Ecto neural progenitor cell (in vitro differentiated cells): ENCODE results near the gene TIMP4.

Source experiments
- DNase-seq: peaks from one replicate; pipeline ENCODE4 v3.0.0-alpha.2; 2018; ENCODE audit warnings: low spot score

Gene TIMP4

DNA sequence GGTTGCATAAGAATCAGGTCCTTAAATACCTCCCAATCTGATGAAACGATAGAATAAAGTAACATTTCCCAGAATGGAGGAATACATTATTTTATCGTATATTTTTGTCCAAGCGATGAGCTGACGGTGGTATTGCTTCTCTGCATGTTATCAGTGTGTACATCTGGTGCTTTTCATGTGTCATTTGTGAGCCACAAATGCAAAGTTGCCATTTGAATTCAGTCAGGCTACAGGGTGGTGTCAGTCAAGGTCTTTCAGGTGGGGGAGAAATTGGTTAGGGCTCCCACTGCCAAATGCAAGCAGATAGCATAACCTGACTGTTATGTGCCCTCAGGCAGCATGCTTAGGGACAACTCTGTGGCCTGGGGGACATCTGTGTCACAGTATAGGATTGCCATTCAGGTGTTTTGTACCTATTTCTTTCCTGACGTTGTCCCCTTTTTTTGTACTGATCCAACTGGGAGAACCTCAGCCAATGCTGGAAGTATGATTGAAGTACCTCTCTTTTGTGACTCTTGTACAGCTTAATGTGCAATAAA lies 26.5 kb upstream of the TIMP4 start:
- no peak for DNase-seq

GRCh38 chr3:12184541-12184940 lies 25.8 kb upstream of the TIMP4 start:
- DNase-seq = no peak

DNA sequence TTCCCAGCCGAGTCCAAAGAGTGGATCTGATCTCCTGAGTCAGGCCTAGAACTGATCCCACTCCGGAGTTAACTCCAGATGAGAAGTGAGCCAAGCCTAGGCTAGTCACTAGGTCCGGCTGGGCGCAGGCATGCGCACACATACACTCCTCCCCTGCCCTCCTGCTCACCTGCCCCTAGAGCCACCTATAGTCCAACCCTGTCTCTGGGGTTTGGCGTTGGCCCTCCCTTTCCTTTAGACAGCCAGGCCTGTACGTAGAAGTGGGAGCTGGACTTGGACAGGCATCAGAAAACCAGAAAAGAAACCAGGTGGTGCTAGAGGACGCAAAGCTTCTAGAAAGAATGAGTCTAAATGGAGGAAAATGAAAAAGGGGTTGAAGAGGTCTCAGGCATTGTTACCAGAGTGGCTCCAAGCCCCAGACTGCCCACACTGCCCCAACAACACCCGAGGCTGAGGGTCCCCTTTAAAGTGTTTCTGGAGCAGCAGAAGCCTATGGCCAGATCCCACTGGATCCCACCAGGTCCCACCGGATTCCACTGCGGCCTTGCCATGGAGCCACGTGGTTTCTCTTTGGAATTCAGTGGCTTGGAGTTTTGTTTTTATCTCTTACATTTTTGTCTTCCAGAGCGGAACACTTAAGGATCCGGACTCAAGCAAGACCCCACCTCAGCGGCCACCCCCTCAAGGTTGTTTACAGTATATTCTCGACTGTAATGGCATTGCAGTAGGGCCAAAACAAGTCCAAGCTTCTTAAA lies 24.2 kb upstream of the TIMP4 start:
- DNase-seq = no peak

- DNase-seq = no peak
Measured at GRCh38 chr3:12181806-12182205, 23.1 kb upstream of the TIMP4 start.

- no peak for DNase-seq
Measured at GRCh38 chr3:12181301-12181700, 22.6 kb upstream of the TIMP4 start.

GRCh38 chr3:12180631-12181030 lies 21.9 kb upstream of the TIMP4 start:
- no peak for DNase-seq

GRCh38 chr3:12180218-12180617 lies 21.5 kb upstream of the TIMP4 start:
- DNase-seq = no peak

GRCh38 chr3:12179441-12179840 lies 20.7 kb upstream of the TIMP4 start:
- no peak for DNase-seq

DNA sequence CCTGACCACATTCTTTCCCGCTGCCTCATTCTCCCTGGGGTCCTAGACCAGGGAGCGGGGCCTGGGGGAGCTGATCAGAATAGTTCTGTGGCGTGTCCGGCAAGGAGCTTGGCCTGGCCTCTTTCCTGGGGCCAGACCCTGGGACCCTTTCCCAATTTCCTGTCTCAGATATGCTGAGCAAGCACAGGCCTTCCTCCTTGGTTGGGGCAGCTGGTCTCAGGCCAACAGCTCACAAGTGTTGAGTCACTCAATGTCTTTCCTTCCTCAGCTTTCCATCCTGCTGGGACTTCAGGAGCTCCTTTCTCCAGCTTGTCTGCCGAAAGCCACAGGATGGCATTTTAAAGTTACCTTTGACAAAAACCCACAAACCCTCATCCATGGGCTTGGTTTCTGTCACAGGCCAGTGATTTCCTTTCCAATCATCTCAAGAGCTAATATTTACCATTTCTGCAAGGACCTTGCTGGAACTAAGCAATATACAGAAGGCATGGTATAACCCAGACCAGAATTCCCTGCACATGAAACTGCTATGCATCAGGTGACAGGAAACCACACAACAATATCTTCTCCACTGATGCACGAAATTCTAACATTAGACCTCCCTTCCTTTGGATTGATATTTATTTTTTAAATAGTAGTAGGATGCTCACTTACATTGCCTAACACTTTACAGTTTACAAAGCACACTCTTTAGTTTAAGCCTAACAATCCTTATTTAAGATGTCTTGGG lies 19.5 kb upstream of the TIMP4 start:
- DNase-seq = no peak

DNA sequence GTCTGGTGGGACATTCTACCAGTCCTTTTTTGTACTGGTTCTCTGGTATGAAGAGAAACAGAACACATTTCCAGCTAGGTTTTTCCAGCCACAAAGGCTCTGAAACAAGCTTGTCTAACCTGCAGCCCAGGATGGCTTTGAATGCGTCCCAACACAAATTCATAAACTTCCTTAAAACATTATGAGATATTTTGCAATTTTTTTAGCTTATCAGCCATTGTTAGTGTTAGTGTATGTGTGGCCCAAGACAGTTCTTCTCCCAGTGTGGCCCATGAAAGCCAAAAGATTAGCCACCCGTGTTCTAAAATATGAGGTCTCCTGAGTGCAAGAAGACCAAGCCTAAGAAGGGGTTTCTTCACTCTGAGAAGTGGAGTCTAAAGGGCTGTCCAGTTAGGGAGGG lies 18.4 kb upstream of the TIMP4 start:
- DNase-seq = no peak

DNA sequence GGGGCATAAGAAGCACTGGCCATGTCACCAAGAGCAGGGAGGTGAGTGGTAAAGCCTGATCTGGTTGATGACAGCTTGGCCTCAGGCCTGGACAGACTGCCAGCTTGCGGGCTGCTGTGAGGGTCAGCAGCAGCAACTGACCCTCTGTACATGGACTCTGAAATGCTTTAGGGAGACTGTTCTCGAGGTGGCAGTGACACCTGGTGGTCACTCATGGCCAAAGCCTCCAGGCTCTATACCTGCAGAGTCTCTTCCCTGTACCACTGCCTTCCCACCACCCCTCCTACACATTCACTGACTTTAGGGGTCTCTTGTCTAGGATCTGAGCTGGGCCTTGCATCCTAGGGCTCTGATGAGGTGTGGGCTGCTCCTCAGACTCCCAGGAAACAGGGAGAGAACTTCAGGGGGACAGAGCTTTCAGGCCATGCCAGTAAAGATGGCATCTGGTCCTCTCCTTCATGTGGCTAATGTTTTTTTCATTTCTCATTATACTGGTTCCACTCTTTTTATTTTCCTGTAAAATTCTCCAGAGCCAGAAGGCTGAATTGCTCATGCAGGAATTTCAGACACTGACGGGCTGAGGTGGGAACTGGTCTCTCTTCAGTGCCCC lies 17.2 kb upstream of the TIMP4 start:
- peak; percentile 75 for DNase-seq

- DNase-seq = no peak
Measured at GRCh38 chr3:12175137-12175593, 16.5 kb upstream of the TIMP4 start.

- no peak for DNase-seq
Measured at GRCh38 chr3:12170207-12170606, 11.5 kb upstream of the TIMP4 start.

DNA sequence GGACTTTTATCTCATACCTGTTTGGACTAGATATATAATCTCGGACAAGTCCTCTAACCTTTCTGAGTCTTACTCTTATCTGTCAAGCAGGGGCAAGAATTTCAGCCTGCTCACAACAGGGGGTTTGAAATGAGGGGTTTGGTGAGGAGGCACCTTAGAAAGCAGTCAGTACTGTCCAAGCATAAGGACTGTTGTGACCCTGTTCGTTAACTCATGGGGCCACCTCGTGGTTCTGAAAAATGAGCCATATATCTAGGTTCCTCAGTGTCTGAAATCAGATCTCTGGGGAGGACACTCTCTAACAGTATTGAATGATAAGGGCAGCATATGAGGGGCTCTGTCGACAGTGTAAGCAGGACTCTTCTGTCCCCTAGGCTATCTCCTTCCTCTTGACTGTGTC lies 7.2 kb upstream of the TIMP4 start:
- DNase-seq = no peak

DNA sequence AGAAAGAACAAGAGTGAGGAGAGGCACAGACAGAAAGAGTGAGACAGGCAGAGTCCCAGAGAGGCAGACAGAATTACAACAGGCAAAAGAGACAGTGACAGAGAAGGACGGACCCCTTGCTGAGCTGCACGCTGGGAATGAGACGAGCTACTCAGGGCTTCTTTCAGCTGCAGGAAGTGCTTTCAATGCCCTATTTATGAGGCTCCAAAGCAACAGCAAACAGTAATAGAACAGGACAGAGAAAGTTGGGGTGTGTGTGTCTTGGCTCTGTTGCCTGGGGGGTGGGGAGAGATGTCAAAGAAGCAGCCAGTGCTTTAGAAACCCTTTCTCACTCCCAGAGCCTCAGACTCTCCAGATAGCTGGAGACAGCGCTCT lies 502 bp upstream of the TIMP4 start:
- DNase-seq = no peak

DNA sequence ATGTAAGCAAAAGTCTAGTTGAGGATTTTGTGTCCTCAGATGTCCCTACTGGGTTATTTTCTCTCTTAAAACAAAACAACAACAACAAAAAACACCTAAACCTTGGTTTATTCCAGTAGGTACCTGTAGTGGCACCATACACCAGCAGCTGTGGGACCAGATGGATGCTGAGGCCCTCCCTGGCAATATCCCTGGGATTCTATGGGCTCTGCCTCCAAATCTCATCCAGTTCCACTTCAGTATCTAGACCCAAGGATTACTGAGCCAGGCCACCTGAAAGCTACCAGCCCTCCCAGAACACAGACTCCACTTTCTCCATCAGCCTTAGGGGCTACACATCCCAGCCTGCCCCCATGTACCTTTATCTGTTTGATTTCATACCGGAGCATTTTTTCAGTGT lies 1.7 kb downstream of the TIMP4 start:
- DNase-seq = no peak

DNA sequence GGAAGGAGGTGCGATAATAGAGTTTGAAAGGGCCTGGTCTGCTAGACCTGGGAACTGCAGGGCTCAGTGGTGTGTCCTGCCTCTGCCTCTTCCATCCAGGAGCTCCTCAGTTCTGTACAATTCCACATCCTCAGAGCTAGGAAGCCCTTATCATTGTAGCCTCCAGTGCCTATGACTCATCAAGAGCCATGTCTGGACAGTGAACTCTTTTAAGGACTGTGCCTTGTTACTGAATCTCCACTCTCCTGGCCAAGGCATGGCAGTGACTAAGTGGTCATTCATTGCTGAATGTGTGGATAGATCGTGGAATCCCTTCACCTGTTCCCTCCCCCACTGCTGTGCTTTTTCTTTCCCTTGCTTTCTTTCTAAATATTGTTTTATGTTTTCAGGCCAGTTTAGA lies 2.9 kb downstream of the TIMP4 start:
- DNase-seq = no peak

DNA sequence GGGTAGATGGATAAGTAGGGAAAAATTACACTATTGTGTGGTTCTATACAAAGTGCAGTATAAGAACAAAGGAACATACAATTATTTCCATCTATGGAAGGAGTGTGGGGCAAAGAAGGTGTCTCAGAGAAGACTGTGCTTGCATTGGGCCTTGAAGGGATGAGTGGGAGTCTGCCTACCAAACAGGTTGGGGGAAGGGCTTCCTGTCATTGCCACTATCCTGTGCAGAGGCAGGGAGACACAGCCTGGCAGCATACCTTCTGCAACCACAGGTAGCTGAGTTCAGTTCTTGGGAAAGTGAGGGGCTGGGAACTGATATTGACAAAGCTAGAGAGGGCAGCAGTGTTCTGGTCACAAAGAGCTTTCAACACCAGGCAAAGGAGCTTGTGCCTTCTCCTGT lies 3.4 kb downstream of the TIMP4 start:
- no peak for DNase-seq

GRCh38 chr3:12154151-12154550 lies 4.6 kb downstream of the TIMP4 start:
- no peak for DNase-seq

- DNase-seq = no peak
Measured at GRCh38 chr3:12150112-12150511, 8.6 kb downstream of the TIMP4 start.

GRCh38 chr3:12149029-12149428 lies 9.7 kb downstream of the TIMP4 start:
- no peak for DNase-seq

GRCh38 chr3:12148183-12148940 lies 10.3 kb downstream of the TIMP4 start:
- DNase-seq = no peak
